Activated CD4-positive, alpha-beta T cell treated with anti-CD3 and anti-CD28 coated beads, Interleukin-2, amount 10 ng/mL, durations not matched to agents 24 days and 14 days (primary cell): ENCODE results near the gene MBTPS1. TPM values are rescaled to one million over a fixed set of nuclear protein-coding genes. Genes with fewer than 3 reads are reported as not detected.

Experiments
- DNase-seq: peaks from one replicate; pipeline ENCODE4 v3.0.0; 2022
- H3K27ac Mint-ChIP-seq: one replicate; pipeline ENCODE4 v1.8.0; 2022; ENCODE audit warnings: mild to moderate bottlenecking, mixed read lengths
- H3K27me3 Mint-ChIP-seq: one replicate; pipeline ENCODE4 v1.8.0; 2022; ENCODE audit warnings: mixed read lengths
- H3K36me3 Mint-ChIP-seq: one replicate; pipeline ENCODE4 v1.8.0; 2022; ENCODE audit warnings: low read depth, mild to moderate bottlenecking, mixed read lengths
- H3K4me1 Mint-ChIP-seq: one replicate; pipeline ENCODE4 v1.8.0; 2021; ENCODE audit warnings: mixed read lengths
- H3K4me3 Mint-ChIP-seq: one replicate; pipeline ENCODE4 v1.8.0; 2022; ENCODE audit warnings: mild to moderate bottlenecking, moderate library complexity, mixed read lengths
- H3K9me3 Mint-ChIP-seq: one replicate; pipeline ENCODE4 v1.8.0; 2021; ENCODE audit warnings: mixed read lengths
- intact Hi-C: fragments of 100-400 bp; cut with micrococcal nuclease; formaldehyde crosslinking; loops from one replicate; pipeline ENCODE4 v1.15.1; 2023
- total RNA-seq: library from RNA; stranded (reverse); gene quantifications from 2 replicates; pipeline ENCODE4 v1.2.3, GENCODE V29; 2022

Gene MBTPS1
- total RNA-seq, 1 donor from 2014 or later, result 52.3 TPM

- no peaks in the 10 kb centered on the region for H3K36me3 Mint-ChIP-seq
- H3K27me3 Mint-ChIP-seq, result peaks cover 22% of the 10 kb centered on the region
- intact Hi-C loops, result no loop called here
- no peak overlapping the region for H3K27ac Mint-ChIP-seq
- no peak overlapping the region for H3K4me3 Mint-ChIP-seq
- DNase-seq, result no peak
- H3K9me3 Mint-ChIP-seq, result no peaks in the 10 kb centered on the region
- no peaks in the 10 kb centered on the region for H3K4me1 Mint-ChIP-seq
These were observed 71.5 kb downstream of the MBTPS1 start for GRCh38 chr16:84045001-84045817.

DNA sequence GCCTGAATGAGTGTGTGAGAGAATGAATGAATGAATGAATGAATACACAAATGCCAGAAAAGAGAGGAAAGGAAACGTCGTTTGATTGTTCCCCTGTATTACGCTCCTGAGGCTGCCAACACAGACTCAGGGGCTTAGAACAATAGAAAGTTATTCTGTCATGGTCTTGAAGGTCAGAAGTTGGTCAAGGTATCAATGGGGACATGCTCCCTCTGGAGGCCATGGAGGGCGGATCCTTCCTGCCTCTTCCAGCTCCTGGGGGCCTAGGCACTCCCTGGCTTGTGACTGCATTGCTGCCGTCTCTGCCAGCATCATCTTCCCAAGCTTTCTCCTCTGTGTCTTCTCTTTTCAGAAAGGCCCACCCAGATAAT, 72.6 kb downstream of the MBTPS1 start:
- Mint-ChIP-seq H3K9me3 (no peaks in the 10 kb centered on the region), H3K27me3 (peaks cover 22% of the 10 kb centered on the region), H3K4me3 (no peak overlapping the region), H3K4me1 (no peaks in the 10 kb centered on the region), H3K27ac (no peak overlapping the region), H3K36me3 (no peaks in the 10 kb centered on the region)
- intact Hi-C loops, result no loop called here
- no peak for DNase-seq

DNA sequence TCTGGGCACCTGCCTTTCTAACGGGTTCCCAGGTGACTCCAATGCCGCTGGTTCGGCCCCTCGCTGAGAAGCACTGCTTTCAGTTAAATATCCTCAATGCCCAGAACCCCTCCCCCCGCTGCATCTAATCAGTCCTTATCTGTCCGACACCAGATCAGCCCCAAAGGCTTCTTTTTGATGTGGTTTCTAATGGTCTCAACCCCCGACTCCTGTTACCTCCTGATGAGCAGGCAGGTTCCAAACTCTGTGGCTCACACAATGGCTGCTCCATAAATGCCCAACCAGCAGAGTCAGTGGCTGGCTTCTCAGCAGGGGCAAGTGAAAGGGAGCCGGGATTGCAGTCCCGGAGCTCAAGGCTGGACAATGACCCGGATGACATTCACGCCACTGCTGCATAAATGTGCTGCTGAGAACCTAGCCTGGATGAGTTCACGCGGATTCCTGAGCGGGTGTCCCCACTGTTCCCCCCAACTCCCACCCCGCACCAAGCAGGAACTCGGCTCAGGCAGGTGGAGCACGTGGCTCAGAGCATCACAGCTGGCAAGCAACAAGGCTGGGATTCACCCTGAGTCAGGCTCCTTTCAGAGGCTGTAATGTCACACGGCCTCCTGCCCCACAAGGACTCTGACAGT, 73.1 kb downstream of the MBTPS1 start:
- Mint-ChIP-seq H3K4me3 (no peak overlapping the region), H3K36me3 (no peaks in the 10 kb centered on the region), H3K4me1 (no peaks in the 10 kb centered on the region), H3K27me3 (peaks cover 22% of the 10 kb centered on the region), H3K9me3 (no peaks in the 10 kb centered on the region), H3K27ac (no peak overlapping the region)
- no peak for DNase-seq
- intact Hi-C loops, result no loop called here

DNA sequence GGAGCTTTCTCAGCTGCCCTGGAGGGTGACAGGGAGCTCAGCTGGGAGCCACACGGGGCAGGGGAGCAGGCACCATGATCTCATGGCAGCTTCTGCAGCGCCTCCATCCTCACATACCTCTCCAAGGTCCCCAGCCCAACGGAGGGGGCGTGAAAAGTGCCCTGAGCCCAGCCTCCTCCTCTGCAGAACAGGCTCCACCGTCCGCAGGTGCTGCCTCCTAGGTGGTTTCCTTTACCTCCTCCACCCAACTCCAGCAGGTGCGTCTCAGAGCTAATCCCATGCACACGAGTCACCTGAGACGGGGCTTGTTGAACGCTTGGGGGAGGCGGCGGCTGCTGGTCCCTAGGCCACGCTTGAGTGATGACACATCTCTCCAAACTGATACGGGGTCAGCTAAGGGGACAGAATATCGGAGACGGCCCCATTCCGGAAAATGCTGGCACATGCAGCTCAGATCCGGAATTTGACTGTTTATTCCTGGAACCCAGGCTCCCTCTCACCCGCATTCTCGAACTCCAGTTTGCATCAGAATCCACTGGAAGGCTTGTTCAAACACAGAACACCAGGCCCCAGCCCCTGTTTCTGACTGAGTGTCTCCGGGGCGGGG, 73.8 kb downstream of the MBTPS1 start:
- no peak overlapping the region for H3K27ac Mint-ChIP-seq
- H3K27me3 Mint-ChIP-seq, result peaks cover 22% of the 10 kb centered on the region
- no peaks in the 10 kb centered on the region for H3K9me3 Mint-ChIP-seq
- DNase-seq, result no peak
- H3K4me3 Mint-ChIP-seq, result no peak overlapping the region
- no peaks in the 10 kb centered on the region for H3K4me1 Mint-ChIP-seq
- intact Hi-C loops, result no loop called here
- no peaks in the 10 kb centered on the region for H3K36me3 Mint-ChIP-seq

DNA sequence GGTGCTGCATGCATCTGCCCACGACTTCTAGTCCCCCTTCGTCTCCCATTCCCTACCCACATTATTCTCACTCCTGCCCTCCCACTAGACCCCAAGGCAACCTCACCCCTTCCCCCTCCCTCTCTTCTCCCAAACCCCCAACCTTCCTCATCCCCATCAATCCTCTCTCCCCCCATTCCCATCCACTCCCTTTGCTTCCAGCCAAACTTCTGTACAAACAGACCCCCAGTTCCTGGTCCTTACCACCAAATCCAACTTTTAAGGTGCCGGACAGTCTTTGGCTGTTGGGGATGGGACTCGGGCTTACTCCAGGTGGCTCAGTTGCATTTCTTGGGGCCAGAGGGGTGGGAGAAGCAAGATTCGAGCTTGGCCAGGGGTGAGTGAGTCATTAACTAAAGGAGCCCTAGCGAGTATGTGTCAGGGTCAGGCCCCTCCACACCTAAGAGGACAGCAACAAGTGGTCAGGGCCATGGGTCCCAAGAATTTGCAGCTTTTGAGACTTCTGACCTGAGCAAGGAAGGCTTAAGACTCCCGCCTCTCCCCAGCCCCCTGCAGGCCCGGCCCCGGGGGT, 74.3 kb downstream of the MBTPS1 start, which contains the start of gene SLC38A8:
Gene SLC38A8, minus strand, starts transcription at position 488 of the 571 bp plus-strand sequence. CDS start 638 bp downstream, outside the sequence.
- intact Hi-C loops, result no loop called here
- H3K4me1 Mint-ChIP-seq, result no peaks in the 10 kb centered on the region

GRCh38 chr16:84041881-84042280, 74.9 kb downstream of the MBTPS1 start:
- no peak for DNase-seq
- Mint-ChIP-seq H3K9me3 (no peaks in the 10 kb centered on the region), H3K27me3 (peaks cover 22% of the 10 kb centered on the region), H3K27ac (no peak overlapping the region), H3K4me1 (no peaks in the 10 kb centered on the region), H3K36me3 (no peaks in the 10 kb centered on the region), H3K4me3 (no peak overlapping the region)
- intact Hi-C loops, result no loop called here

More for the DNA sequence above, 74.3 kb downstream of the MBTPS1 start, which contains the start of gene SLC38A8:
- no peak within 1 kb of the TSS for H3K27ac Mint-ChIP-seq
- DNase-seq, result no peak
- no peaks in the 10 kb centered on the region for H3K36me3 Mint-ChIP-seq
- no peak within 1 kb of the TSS for H3K4me3 Mint-ChIP-seq
- peaks cover 22% of the 10 kb centered on the region for H3K27me3 Mint-ChIP-seq
- no peaks in the 10 kb centered on the region for H3K9me3 Mint-ChIP-seq

DNA sequence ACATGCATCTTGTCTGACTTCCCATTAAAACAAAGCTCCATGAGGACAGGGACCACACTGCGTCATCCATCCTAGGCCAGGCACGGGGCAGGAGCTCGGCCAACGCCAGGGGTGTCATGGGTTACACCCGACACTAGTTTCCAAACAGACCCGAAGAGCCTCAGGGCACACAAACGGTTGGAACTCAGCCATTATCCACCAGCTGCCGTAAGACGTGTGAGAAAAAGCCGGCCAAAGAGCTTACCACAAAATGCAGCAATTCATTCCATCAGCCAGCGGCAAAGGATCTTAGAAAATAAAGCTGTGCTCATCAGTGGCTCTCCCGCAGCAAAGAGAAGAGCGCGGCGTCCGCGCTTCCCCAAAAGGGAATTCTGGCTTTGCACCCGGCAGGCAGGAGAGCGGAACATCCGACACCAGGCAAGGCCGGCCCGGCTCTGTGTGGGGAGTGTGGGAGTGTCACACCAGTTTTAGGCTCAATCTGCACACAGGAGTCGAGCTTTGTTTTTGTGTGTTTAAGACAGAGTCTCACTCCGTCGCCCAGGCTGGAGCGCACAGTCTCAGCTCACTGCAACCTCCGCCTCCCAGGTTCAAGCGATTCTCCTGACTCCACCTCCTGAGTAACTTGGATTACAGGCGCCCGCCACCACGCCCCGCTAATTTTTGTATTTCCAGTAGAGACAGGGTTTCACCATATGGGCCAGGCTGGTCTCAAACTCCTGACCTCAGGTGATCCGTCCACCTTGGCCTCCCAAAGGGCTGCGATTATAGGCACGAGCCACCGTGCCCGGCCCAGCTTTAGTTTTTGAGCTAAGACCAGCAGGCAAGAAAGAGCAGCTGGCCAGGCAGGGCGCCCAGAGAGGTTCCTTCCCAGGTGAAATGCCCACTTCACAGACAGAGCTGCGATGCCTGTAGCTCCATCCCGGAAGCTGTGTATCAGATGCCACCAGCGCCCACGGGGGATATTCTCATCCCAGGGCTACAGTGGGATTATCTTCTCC, 75.6 kb downstream of the MBTPS1 start:
- Mint-ChIP-seq H3K4me1 (no peaks in the 10 kb centered on the region), H3K36me3 (no peaks in the 10 kb centered on the region), H3K27ac (no peak overlapping the region), H3K4me3 (no peak overlapping the region), H3K9me3 (no peaks in the 10 kb centered on the region), H3K27me3 (peaks cover 22% of the 10 kb centered on the region)
- DNase-seq, result no peak
- intact Hi-C loops, result no loop called here

- intact Hi-C loops, result no loop called here
- H3K36me3 Mint-ChIP-seq, result no peaks in the 10 kb centered on the region
- peaks cover 22% of the 10 kb centered on the region for H3K27me3 Mint-ChIP-seq
- no peak overlapping the region for H3K4me3 Mint-ChIP-seq
- H3K27ac Mint-ChIP-seq, result no peak overlapping the region
- no peaks in the 10 kb centered on the region for H3K4me1 Mint-ChIP-seq
- H3K9me3 Mint-ChIP-seq, result no peaks in the 10 kb centered on the region
- DNase-seq, result no peak
These were observed 76.4 kb downstream of the MBTPS1 start for GRCh38 chr16:84040226-84040822.

DNA sequence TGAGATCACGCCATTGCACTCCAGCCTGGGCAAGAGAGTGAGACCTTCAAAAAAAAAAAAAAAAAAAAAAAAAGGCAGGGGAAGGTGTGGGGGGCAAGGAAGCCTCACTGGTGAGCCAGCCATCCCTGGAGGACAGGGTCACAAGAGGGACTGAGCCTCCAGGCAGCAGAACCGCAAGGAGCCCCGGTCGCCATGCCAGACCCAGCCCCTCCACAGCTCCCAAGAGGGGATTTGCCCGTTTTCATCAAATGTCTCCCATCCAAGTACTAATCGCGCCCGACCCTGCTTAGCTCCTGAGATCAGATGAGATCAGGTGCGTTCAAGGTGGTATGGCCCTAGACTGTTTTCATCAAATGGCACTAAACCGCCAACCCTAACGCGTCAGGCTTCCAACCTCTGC, 77.0 kb downstream of the MBTPS1 start:
- H3K9me3 Mint-ChIP-seq, result no peaks in the 10 kb centered on the region
- H3K4me3 Mint-ChIP-seq, result no peak overlapping the region
- intact Hi-C loops, result no loop called here
- H3K27me3 Mint-ChIP-seq, result peaks cover 22% of the 10 kb centered on the region
- DNase-seq, result no peak
- H3K36me3 Mint-ChIP-seq, result no peaks in the 10 kb centered on the region
- no peaks in the 10 kb centered on the region for H3K4me1 Mint-ChIP-seq
- H3K27ac Mint-ChIP-seq, result no peak overlapping the region

GRCh38 chr16:84038469-84038868, 78.3 kb downstream of the MBTPS1 start:
- no peak overlapping the region for H3K4me3 Mint-ChIP-seq
- H3K36me3 Mint-ChIP-seq, result no peaks in the 10 kb centered on the region
- DNase-seq, result no peak
- H3K27me3 Mint-ChIP-seq, result peaks cover 11% of the 10 kb centered on the region
- no peak overlapping the region for H3K27ac Mint-ChIP-seq
- intact Hi-C loops, result no loop called here
- H3K9me3 Mint-ChIP-seq, result no peaks in the 10 kb centered on the region
- H3K4me1 Mint-ChIP-seq, result no peaks in the 10 kb centered on the region

GRCh38 chr16:84036982-84037425, 79.7 kb downstream of the MBTPS1 start:
- no peak for DNase-seq
- no peak overlapping the region for H3K4me3 Mint-ChIP-seq
- intact Hi-C loops, result no loop called here
- H3K27me3 Mint-ChIP-seq, result peaks cover 1% of the 10 kb centered on the region
- H3K4me1 Mint-ChIP-seq, result no peaks in the 10 kb centered on the region
- H3K27ac Mint-ChIP-seq, result no peak overlapping the region
- H3K9me3 Mint-ChIP-seq, result no peaks in the 10 kb centered on the region
- H3K36me3 Mint-ChIP-seq, result no peaks in the 10 kb centered on the region

- Mint-ChIP-seq H3K27ac (no peak overlapping the region), H3K4me1 (no peaks in the 10 kb centered on the region), H3K4me3 (no peak overlapping the region), H3K36me3 (no peaks in the 10 kb centered on the region), H3K27me3 (peaks cover 2% of the 10 kb centered on the region), H3K9me3 (no peaks in the 10 kb centered on the region)
- intact Hi-C loops, result no loop called here
- DNase-seq, result no peak
These were observed 80.6 kb downstream of the MBTPS1 start for GRCh38 chr16:84036131-84036530.

DNA sequence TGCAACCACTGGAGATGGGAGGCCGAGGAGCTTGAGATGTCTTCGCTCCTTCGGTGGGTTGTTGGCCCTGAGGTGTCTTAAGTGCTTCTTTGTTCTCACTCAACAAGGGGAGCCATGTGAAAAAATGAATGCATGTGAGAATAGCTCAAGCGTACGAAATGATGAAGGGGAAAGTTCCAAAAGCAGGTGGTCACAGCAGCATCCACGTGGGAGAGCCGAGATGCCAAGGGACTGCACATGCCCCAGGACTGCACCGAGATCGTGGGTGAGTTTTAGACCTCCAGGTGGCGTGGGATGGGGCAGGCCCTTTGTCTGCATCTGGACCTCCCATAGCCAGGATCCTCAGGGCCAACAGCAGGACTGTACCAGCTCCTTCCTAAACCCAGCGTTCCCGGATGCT, 82.2 kb downstream of the MBTPS1 start:
- Mint-ChIP-seq H3K4me1 (peaks cover 8% of the 10 kb centered on the region), H3K9me3 (no peaks in the 10 kb centered on the region), H3K27ac (no peak overlapping the region), H3K4me3 (no peak overlapping the region), H3K36me3 (no peaks in the 10 kb centered on the region), H3K27me3 (peaks cover 6% of the 10 kb centered on the region)
- DNase-seq, result no peak
- intact Hi-C loops, result no loop called here
